Left lung (tissue), 10 donors: Measurements from ENCODE around the gene SCEL. TPM values are rescaled to one million over a fixed set of nuclear protein-coding genes. Genes with fewer than 3 reads are reported as not detected.

Experiments
- ATAC-seq: fragments of 200-7000 bp; cut with Tn5 transposase; one replicate; pipeline ENCODE4 v1.9.1; 2020; ENCODE audit warnings: moderate library complexity
- DNase-seq, 4 donors: peaks; one replicate each; pipeline ENCODE4 v3.0.0-alpha.2; 2013 to 2020
- H3K27ac ChIP-seq, 2 donors: fragments of 200-600 bp; sonication (generic) in 1 of 2; one replicate each; pipeline versions ENCODE4 v1.5.0 to v1.8.0; 2020 to 2021
- H3K27me3 ChIP-seq, 2 donors: fragments of 200-600 bp; sonication (generic) in 1 of 2; one replicate each; pipeline versions ENCODE4 v1.5.0 to v1.8.0; 2020 to 2021
- H3K36me3 ChIP-seq, 2 donors: fragments of 200-600 bp; sonication (generic) in 1 of 2; one replicate each; pipeline versions ENCODE4 v1.5.0 to v1.8.0; 2020 to 2021
- H3K4me1 ChIP-seq, 2 donors: fragments of 200-600 bp; one replicate each; pipeline ENCODE4 v1.8.0; 2021
- H3K4me3 ChIP-seq, 2 donors: fragments of 200-600 bp; sonication (generic) in 1 of 2; one replicate each; pipeline versions ENCODE4 v1.5.0 to v1.8.0; 2020 to 2021; ENCODE audit warnings: mild to moderate bottlenecking in 1 of 2
- H3K9me3 ChIP-seq, 2 donors: fragments of 200-600 bp; sonication (generic) in 1 of 2; one replicate each; pipeline versions ENCODE4 v1.5.0 to v1.8.0; 2020 to 2021
- intact Hi-C, 2 donors: fragments of 100-400 bp; cut with DNase I; formaldehyde crosslinking; loops; one replicate each; pipeline versions ENCODE4 v1.11.2 to v1.14.2; 2022
- polyA plus RNA-seq, 6 donors: library from polyadenylated mRNA; unstranded; fragments of 120-200 nt; gene quantifications; one replicate each; pipeline ENCODE4 v1.2.1, GENCODE V29; 2013; ENCODE audit not compliant: insufficient read length in 6 of 6
- total RNA-seq, 2 donors: library from RNA; stranded (reverse); fragmentation: NEBNext Ultra II Directional; extraction: Animal tissue kit (Norgen Biotek cat#: 25700); gene quantifications; one replicate each; pipeline ENCODE4 v1.2.1, GENCODE V29; 2021
- TF ChIP-seq, protein P1 (sequence below), 2 donors: fragments of 200-600 bp; sonication (generic) in 1 of 2; IDR thresholded peaks; one replicate each; pipeline versions ENCODE4 v1.5.0 to v1.8.0; 2021; ENCODE audit warnings: antibody characterized with exemption in 2 of 2
- donor health status: DM: no; HTN: yes; CAD: no.
- donor health status: DM: no; HTN: no; CAD: no.

SCEL gene
- total and polyA plus RNA-seq, 8 donors, result 0.14 to 166 (median 0.41) TPM

DNA sequence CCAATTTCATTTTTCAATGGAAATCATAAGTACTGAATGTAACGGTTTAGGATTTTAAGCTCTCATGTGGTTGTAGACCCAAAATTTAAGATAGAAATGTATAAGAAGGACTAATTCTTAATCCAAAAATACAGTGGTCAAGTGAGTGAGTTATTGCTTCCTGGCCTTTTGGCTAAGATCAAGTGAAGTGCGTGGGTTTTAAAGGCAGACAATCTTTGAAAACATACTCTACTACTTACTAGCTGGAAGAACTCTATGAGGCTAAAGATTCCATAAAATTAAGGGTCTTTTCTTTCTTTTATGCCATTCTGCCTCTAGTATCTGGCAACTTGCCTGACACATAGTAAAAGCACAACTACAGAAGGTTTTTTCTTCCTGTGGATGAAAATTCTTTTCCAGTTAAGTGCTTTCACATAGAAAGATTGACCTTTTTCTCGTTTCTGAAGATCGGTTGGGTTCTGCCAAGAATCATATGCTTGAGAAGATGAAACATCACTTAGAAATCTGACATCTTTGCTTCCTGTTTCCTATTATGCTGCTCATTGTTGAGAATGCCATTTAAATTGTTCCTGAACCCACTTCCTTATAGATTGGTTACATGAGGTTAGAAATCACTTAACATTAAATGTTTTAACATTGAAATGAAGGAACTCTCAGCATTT, 26.4 kb upstream of the SCEL start:
- TF ChIP-seq, protein P1, sequence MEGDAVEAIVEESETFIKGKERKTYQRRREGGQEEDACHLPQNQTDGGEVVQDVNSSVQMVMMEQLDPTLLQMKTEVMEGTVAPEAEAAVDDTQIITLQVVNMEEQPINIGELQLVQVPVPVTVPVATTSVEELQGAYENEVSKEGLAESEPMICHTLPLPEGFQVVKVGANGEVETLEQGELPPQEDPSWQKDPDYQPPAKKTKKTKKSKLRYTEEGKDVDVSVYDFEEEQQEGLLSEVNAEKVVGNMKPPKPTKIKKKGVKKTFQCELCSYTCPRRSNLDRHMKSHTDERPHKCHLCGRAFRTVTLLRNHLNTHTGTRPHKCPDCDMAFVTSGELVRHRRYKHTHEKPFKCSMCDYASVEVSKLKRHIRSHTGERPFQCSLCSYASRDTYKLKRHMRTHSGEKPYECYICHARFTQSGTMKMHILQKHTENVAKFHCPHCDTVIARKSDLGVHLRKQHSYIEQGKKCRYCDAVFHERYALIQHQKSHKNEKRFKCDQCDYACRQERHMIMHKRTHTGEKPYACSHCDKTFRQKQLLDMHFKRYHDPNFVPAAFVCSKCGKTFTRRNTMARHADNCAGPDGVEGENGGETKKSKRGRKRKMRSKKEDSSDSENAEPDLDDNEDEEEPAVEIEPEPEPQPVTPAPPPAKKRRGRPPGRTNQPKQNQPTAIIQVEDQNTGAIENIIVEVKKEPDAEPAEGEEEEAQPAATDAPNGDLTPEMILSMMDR (IDR thresholded peaks at IDR 0.05), result no peak
- Histone ChIP-seq H3K4me3 (no peak overlapping the region), H3K4me1 (peaks cover 0 to 6% of the 10 kb centered on the region in 2 donors), H3K9me3 (no peaks in the 10 kb centered on the region), H3K36me3 (no peaks in the 10 kb centered on the region), H3K27ac (no peak overlapping the region), H3K27me3 (no peaks in the 10 kb centered on the region)
- intact Hi-C loops, result no loop called here
- DNase-seq, result no peak
- peak; percentile 38 for ATAC-seq

DNA sequence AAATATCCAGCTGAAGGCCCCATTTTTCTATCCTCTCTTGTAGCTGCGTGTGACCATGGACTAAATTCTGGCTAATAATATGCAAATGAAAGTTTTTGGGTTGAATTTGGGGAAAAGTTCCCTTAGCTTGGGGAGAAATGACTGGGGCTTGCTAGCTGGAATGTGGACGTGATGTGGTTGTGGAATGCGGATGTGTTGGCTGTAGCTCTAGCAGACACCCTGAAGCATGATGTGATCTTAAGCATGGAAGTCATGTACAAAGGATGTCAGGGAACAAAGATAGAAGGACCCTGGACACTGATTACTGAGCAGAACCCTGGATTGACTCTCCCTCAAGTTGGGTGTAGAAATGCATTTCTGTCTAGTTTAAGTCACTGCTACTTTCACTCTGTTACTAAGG, 25.4 kb upstream of the SCEL start:
- Histone ChIP-seq H3K9me3 (no peaks in the 10 kb centered on the region), H3K27ac (no peak overlapping the region), H3K4me1 (peaks cover 0 to 6% of the 10 kb centered on the region in 2 donors), H3K4me3 (no peak overlapping the region), H3K27me3 (no peaks in the 10 kb centered on the region), H3K36me3 (no peaks in the 10 kb centered on the region)
- DNase-seq (no peak), ATAC-seq (no peak)
- intact Hi-C loops, result no loop called here
- TF ChIP-seq, protein P1 (IDR thresholded peaks at IDR 0.05), result no peak

DNA sequence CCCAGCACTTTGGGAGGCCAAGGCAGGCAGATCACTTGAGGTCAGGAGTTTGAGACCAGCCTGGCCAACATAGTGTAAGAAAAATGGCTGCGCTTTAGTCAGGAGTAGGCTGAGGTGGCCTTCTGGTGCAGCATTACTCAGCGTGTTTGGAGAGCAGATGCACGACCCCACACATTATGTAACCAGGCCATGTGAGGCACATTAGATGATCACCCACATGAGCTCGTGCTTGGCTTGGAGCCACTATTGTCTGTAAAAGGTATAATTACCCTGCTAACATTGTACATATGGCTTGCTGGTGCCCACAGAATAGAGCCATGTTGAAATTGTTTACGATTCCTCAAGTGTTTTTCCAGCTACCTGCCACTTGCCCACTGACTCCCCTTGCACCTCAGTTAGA, 24.0 kb upstream of the SCEL start:
- H3K36me3 ChIP-seq, result no peaks in the 10 kb centered on the region
- no peak for ATAC-seq
- intact Hi-C loops, result no loop called here
- H3K4me3 ChIP-seq, result no peak overlapping the region
- DNase-seq, result no peak
- H3K27me3 ChIP-seq, result no peaks in the 10 kb centered on the region
- no peaks in the 10 kb centered on the region for H3K9me3 ChIP-seq
- TF ChIP-seq, protein P1 (IDR thresholded peaks at IDR 0.05), result no peak
- no peak overlapping the region for H3K27ac ChIP-seq
- H3K4me1 ChIP-seq, result peaks cover 0 to 6% of the 10 kb centered on the region in 2 donors

DNA sequence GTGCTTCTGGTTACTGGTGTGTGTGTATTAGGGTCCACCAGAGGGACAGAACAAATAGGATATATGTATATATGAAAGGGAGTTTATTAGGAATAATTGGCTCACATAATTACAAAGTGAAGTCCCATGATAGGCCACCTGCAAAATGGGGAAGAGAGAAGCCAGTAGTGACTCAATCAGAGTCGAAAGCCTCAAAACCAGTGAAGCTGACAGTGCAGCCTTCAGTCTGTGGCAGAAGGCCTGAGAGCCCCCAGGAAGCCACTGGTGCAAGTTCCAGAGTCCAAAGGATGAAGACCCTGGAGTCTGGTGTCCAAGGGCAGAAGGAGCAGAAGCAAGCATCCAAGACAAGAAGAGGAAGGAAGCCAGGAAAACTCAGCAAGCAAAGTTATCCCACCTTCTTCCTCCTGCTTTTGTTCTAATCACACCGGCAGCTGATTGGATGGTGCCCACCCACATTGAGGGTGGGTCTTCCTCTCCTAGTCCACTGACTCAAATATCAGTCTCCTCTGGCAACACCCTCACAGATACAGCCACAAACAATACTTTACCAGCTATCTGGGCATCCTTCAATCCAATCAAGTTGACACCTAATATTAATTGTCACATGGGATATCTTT, 21.7 kb upstream of the SCEL start:
- Histone ChIP-seq H3K36me3 (no peaks in the 10 kb centered on the region), H3K27me3 (no peaks in the 10 kb centered on the region), H3K4me1 (peaks cover 0 to 5% of the 10 kb centered on the region in 2 donors), H3K27ac (no peak overlapping the region), H3K9me3 (no peaks in the 10 kb centered on the region), H3K4me3 (no peak overlapping the region)
- DNase-seq (no peak), ATAC-seq (no peak)
- intact Hi-C loops, result no loop called here
- TF ChIP-seq, protein P1 (IDR thresholded peaks at IDR 0.05), result no peak

DNA sequence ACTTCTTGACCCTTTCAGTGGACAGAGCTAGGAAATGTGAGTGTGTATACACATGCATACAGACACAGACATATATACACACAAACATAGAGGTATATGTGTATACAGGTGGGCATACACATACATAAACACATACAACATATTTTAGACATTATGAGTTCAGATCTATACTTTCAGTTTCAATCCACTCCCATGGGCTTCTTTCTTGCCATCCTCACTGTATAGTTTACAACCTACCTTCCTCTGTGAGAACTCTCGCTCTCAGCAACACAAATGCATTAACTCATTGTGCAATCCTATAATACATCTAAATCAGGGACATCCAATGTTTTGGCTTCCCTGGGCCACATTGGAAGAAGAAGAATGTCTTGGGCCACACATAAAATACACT, 21.2 kb upstream of the SCEL start:
- DNase-seq (no peak), ATAC-seq (no peak)
- H3K36me3 ChIP-seq, result no peaks in the 10 kb centered on the region
- H3K9me3 ChIP-seq, result no peaks in the 10 kb centered on the region
- no peaks in the 10 kb centered on the region for H3K4me1 ChIP-seq
- H3K27ac ChIP-seq, result no peak overlapping the region
- no peak overlapping the region for H3K4me3 ChIP-seq
- TF ChIP-seq, protein P1 (IDR thresholded peaks at IDR 0.05), result no peak
- H3K27me3 ChIP-seq, result no peaks in the 10 kb centered on the region
- intact Hi-C loops, result no loop called here
